ENCODE data around the gene CEP55.
A peak's percentile ranks its signal among the peaks of the same experiment; 100 is the strongest.

Gene CEP55

DNA sequence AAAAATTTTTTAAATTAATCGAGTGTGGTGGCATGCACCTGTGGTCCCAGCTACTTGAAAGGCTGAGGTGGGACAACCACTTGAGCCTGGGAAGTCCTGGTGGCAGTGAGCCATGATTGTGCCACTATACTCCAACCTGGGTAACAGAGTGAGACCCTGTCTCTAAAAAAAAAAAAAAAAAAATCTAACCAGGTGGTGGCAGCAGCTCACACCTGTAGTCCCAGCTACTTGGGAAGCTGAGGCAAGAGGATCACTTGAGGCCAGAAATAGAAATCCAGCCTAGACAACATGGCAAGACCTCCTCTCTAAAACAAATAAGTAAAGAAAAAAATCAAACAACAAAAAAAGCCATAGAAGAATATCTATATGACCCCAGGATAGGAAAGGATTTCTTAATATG is 10.7 kb upstream of the CEP55 start:
- TF ChIP-seq, protein P1, sequence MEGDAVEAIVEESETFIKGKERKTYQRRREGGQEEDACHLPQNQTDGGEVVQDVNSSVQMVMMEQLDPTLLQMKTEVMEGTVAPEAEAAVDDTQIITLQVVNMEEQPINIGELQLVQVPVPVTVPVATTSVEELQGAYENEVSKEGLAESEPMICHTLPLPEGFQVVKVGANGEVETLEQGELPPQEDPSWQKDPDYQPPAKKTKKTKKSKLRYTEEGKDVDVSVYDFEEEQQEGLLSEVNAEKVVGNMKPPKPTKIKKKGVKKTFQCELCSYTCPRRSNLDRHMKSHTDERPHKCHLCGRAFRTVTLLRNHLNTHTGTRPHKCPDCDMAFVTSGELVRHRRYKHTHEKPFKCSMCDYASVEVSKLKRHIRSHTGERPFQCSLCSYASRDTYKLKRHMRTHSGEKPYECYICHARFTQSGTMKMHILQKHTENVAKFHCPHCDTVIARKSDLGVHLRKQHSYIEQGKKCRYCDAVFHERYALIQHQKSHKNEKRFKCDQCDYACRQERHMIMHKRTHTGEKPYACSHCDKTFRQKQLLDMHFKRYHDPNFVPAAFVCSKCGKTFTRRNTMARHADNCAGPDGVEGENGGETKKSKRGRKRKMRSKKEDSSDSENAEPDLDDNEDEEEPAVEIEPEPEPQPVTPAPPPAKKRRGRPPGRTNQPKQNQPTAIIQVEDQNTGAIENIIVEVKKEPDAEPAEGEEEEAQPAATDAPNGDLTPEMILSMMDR (IDR thresholded peaks at IDR 0.05) = peak; percentile 16; the same call in 1 of the 2 replicates

DNA sequence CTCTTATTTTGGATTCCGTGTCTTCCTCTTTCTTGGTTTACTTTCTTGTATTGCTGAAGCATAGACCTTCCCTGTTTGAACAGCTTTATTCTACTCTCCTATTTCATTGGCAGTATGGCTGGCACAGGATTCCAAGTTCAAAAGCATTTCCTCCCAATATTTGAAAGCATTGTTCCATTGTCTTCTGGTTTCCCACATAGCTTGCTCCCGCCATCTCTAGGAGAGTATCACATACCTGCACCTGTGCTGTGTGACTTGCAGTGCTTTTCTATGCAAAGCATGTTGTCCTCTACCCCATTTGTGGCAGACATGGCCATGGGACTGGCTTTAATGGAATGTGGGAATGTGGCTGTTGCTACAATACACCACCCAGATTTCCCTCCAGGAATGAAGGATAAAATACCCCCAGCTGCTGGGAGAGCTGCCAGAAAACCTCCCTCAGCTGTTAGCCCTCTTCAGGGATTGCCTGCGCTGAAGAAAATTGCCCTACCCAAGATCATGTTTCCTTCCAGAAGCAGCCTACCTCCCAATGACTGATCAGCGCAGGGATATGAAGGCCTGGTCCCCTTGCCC is 7.4 kb upstream of the CEP55 start:
- TF ChIP-seq, protein P1 (IDR thresholded peaks at IDR 0.05) = no peak

DNA sequence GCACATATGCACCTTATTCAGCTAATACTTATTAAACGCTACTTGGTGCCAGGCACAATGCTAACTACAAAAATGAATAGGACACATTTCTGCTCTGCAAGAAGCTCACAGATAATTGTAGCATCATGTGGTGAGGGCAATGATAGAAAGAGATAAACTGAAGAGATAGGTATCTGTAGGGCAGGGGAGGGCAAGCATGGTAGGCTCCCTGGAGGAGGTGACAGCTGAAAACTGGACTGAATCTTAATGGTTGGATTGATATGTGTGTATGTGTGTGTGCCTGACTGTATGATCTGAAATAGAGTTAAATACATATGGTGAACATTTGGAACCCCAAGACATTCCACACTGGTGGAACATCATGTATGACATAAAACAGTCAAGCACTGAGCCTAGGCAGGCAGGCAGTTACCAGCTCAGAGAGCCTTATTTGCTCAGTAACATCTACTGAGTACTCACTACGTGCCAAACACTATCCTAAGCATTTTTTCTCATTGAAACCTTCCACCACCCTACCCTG is 4.8 kb upstream of the CEP55 start:
- TF ChIP-seq, protein P1 (IDR thresholded peaks at IDR 0.05) = no peak

DNA sequence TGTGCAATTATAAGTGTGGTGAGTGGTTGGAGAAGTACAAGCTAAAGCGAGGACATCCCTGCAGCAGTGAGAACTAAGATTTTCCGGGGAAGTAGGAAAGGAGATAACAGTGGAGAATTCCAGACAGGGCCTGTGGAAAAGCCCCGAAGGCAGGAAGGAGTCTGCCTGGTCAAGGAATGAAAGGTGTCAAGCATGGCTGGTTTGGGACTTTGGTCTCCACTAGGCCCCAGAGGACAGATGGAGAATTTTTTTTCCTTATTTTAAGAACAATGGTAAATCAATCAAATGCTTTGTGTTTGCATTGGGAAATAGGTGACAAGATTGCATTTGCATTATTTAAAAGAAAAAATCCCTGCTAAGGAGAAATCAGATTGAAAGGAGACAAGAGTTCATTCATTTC is 3.2 kb upstream of the CEP55 start:
- TF ChIP-seq, protein P1 (IDR thresholded peaks at IDR 0.05) = no peak

DNA sequence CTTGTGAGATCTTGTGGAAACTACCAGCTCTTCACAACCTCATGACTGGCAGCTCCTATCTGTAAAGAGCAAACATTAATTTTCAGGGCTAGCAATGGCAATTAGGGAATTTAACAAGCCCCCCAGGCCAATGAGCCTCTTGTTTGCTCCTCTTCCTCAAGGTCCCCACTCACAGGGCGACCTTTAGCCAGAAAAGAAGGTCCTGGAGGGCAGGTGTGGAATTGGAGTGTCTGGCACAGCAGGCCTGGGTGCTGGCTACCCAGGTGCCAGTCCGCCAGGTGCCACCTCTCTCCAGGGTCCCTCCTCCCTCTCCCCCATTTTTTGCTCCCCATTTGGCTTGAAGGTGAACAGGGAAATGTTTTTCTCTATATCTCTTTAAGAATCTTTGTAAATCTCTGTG is 1.9 kb upstream of the CEP55 start:
- TF ChIP-seq, protein P1 (IDR thresholded peaks at IDR 0.05) = no peak

DNA sequence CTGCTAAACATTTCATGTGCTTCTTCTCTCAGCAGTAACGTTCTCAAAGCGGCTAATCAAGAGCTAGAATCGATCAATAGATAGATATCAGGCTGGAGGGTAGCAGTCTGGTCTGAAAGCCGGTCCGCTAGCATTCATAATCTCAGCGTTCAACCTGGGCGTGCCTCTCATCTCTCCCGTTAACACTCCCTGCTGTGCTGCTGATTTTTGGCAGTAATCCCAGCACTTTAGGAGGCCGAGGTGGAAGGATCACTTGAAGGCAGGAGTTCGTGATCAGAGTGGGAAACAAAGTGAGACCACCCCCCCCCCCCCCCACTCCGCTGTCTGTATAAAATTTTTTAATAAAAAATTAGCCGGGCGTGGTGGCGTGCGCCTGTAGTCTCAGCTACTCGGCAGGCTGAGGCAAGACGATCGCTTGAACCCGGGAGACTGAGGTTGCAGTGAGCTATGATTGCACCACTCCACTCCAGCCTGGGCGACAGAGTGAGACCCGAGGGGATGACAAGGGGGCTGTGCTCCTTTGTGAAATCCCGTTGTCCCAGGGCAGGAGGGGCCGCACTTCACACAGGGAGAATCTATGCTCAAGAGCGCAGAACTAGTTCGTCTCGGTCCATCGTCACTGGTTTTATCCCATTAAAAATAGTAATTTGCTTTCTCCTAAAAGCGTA is 624 bp upstream of the CEP55 start:
- TF ChIP-seq, protein P1 (IDR thresholded peaks at IDR 0.05) = no peak

DNA sequence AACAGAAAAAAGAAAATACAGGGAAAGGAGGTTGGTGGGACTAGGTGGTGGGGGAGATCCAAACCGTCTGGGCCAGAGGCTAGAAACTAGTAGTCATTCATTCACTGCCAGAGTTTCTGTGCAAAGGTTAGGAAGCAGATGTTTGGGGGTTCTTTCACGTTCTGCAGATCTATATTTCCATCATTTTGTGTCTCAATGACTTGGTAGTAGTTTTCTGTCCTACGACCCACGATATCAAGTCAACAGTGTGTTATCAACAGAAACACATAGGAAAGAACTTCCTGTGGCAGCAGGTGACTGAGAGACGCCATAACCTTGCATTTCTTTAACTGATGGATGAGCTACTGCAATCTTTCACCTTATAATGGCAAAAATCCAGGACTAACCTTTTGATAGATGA is 1.8 kb downstream of the CEP55 start:
- TF ChIP-seq, protein P1 (IDR thresholded peaks at IDR 0.05) = no peak
